Ishikawa (cell line): ENCODE data around the gene SLC25A26.

Experiments used
- CEBPB ChIP-seq: IDR thresholded peaks from 2 replicates; pipeline ENCODE4 v1.6.1; 2012
- EGR1 ChIP-seq: IDR thresholded peaks from 2 replicates; pipeline ENCODE4 v1.6.1; 2012
- EP300 ChIP-seq: IDR thresholded peaks from 2 replicates; pipeline ENCODE4 v1.6.1; 2012; ENCODE audit warnings: borderline replicate concordance
- RAD21 ChIP-seq: IDR thresholded peaks from 2 replicates; pipeline ENCODE4 v1.6.1; 2012; ENCODE audit warnings: low read depth
- YY1 ChIP-seq: IDR thresholded peaks from 2 replicates; pipeline ENCODE4 v1.6.1; 2012; ENCODE audit warnings: low read depth
- TF ChIP-seq, protein P1 (sequence below): IDR thresholded peaks from 2 replicates; pipeline ENCODE4 v1.6.1; 2012
- TF ChIP-seq, protein P2 (sequence below): IDR thresholded peaks from 2 replicates; pipeline ENCODE4 v1.6.1; 2012; ENCODE audit warnings: low read depth, mild to moderate bottlenecking

DNA sequence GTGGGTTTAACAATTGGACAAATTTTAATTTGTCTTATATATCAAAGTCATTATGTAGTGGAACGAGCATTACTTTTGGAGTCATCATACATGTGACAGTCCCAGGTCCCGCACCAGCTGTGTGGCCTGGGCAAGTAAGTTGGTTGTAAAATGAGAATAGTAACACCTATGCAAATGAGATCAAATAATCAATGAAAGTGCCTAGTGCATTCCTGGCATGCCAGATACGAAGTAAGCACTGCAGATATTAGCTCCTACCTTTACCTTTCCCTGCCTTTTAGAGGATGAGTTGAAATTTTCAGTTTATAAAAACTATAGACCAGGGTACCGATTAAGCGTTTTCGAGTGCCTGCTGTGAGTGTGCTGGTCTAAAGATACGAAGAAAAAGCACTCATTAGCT, 145.9 kb downstream of the SLC25A26 start:
- TF ChIP-seq YY1 (no peak), RAD21 (no peak), CEBPB (no peak), EP300 (no peak), EGR1 (no peak)
- TF ChIP-seq, protein P1, sequence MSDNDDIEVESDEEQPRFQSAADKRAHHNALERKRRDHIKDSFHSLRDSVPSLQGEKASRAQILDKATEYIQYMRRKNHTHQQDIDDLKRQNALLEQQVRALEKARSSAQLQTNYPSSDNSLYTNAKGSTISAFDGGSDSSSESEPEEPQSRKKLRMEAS: no peak
- TF ChIP-seq, protein P2, sequence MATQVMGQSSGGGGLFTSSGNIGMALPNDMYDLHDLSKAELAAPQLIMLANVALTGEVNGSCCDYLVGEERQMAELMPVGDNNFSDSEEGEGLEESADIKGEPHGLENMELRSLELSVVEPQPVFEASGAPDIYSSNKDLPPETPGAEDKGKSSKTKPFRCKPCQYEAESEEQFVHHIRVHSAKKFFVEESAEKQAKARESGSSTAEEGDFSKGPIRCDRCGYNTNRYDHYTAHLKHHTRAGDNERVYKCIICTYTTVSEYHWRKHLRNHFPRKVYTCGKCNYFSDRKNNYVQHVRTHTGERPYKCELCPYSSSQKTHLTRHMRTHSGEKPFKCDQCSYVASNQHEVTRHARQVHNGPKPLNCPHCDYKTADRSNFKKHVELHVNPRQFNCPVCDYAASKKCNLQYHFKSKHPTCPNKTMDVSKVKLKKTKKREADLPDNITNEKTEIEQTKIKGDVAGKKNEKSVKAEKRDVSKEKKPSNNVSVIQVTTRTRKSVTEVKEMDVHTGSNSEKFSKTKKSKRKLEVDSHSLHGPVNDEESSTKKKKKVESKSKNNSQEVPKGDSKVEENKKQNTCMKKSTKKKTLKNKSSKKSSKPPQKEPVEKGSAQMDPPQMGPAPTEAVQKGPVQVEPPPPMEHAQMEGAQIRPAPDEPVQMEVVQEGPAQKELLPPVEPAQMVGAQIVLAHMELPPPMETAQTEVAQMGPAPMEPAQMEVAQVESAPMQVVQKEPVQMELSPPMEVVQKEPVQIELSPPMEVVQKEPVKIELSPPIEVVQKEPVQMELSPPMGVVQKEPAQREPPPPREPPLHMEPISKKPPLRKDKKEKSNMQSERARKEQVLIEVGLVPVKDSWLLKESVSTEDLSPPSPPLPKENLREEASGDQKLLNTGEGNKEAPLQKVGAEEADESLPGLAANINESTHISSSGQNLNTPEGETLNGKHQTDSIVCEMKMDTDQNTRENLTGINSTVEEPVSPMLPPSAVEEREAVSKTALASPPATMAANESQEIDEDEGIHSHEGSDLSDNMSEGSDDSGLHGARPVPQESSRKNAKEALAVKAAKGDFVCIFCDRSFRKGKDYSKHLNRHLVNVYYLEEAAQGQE: no peak
